ENCODE data around the gene NT5C1B.

DNA sequence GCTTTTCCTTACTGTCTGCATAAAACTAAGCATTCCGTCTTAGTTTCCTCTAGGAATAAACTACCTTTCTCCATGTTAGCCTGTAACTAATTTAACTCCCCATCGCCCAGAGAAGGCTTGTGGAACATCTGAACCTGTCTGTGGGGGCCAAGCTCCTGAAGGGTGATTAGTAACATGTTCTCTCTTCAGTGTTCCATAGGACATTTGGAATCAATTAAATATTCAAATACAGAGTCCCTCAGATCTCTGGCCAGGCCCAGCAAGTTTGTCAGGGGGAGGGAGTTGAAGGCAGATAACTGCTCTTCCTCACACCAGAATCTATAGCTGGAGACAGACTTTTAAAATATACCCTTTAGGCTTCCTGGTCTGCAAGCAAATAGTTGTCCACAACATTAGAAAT is 37.7 kb downstream of the NT5C1B start:
- TF ChIP-seq, protein P1, sequence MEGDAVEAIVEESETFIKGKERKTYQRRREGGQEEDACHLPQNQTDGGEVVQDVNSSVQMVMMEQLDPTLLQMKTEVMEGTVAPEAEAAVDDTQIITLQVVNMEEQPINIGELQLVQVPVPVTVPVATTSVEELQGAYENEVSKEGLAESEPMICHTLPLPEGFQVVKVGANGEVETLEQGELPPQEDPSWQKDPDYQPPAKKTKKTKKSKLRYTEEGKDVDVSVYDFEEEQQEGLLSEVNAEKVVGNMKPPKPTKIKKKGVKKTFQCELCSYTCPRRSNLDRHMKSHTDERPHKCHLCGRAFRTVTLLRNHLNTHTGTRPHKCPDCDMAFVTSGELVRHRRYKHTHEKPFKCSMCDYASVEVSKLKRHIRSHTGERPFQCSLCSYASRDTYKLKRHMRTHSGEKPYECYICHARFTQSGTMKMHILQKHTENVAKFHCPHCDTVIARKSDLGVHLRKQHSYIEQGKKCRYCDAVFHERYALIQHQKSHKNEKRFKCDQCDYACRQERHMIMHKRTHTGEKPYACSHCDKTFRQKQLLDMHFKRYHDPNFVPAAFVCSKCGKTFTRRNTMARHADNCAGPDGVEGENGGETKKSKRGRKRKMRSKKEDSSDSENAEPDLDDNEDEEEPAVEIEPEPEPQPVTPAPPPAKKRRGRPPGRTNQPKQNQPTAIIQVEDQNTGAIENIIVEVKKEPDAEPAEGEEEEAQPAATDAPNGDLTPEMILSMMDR (IDR thresholded peaks at IDR 0.05 in 2 of 3, conservative IDR thresholded peaks at IDR 0.05 in 1 of 3; ENCODE audit: control insufficient read depth in 2 of 3, extremely low read depth in 1 of 3, insufficient read depth in 1 of 3, low read depth in 3 of 3, low read length in 3 of 3), result no peak
- TF ChIP-seq HCFC1 (IDR thresholded peaks at IDR 0.05; ENCODE audit: low read length) (no peak), RAD21 (IDR thresholded peaks at IDR 0.05; ENCODE audit: insufficient read depth, low read depth, low read length) (no peak), SP1 (IDR thresholded peaks at IDR 0.05; ENCODE audit: low read depth, low read length) (no peak), MYC (IDR thresholded peaks at IDR 0.05; ENCODE audit: insufficient read depth, insufficient read length, insufficient replicate concordance, low read length, severe bottlenecking) (no peak)
- TF ChIP-seq, protein P2, sequence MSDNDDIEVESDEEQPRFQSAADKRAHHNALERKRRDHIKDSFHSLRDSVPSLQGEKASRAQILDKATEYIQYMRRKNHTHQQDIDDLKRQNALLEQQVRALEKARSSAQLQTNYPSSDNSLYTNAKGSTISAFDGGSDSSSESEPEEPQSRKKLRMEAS (IDR thresholded peaks at IDR 0.05; ENCODE audit: low read depth, low read length), result no peak

Measured in GM12878 (cell line).